Measurements from ENCODE around the gene NAE1.
A peak's percentile ranks its signal among the peaks of the same experiment; 100 is the strongest.
"Not testable (repeated sequence)": the region's sequence is repeated elsewhere in the genome, so short reads cannot be mapped to it uniquely, and the experiment has no call there.

Gene NAE1

DNA sequence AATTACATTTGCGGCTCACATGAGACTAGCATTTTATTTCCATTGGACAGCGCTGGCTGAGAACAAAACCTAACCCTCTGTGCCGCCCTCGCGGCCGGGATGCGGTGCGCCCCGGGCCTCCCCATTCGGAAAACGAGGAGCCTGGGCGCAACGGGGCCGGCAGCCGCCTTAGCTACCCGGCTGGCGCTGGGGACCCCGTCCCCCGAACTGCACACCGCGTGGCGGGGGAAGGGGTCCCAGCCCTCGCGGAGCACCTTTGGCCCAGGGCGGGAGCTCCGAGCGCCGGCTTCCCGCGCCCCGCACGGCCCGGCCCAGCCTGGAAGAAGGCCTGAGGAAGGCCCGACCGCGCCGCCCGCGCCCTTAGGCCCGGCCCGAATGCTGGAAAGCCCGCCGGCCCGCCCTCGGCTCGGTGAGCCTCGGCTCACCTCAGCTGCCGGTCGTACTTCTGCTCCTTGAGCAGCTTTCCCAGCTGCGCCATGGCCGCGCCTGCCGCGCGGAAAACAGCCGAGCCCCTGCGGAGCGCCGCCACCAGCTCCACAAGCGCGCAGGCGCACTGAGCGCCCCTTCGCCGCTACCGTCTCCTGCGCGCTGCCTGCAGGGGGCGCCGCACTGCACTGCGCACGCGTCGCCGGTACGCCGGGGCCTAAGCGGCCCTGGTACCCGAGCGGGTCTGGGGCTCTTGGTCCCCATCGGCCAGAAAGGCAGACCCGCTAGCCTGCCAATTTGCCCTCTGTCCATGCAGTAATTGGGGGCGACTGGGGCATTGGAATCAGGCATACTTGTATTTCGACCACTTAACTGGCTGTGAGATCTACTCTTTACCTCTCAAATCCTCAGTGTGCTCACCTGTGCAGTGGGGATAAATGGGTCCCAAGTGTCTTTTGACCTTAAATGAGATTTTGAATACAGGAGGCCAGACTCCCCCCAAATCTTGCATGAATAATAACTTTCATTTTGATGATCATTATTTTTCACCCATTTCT lies at the start of gene NAE1:
NAE1 (minus strand) TSS at position 555 of the 983 bp plus-strand sequence; CDS start at position 478, 77 bp downstream.
- peak; percentile 79 to 93 (median 84) for DNase-seq

DNA sequence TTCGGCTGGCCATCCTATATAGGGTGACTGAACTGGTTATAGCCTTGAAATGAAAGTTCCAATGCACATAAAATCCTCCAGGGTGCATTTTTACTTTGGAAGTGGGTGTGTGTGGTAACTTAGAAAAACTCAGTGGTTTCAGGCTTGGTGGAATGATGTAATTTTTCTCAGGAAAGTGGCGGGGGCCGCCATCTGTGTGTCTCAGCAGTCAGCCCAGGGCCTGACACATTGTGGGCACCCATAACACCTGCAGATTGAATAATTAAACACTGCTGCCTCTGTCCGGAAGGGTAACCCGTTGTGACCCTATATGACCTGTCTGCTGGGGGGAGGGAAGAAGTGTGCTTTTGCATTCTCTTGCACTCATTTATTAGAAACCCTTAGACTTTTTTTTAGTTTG lies 47.3 kb upstream of the NAE1 start:
- DNase-seq, result no peak

DNA sequence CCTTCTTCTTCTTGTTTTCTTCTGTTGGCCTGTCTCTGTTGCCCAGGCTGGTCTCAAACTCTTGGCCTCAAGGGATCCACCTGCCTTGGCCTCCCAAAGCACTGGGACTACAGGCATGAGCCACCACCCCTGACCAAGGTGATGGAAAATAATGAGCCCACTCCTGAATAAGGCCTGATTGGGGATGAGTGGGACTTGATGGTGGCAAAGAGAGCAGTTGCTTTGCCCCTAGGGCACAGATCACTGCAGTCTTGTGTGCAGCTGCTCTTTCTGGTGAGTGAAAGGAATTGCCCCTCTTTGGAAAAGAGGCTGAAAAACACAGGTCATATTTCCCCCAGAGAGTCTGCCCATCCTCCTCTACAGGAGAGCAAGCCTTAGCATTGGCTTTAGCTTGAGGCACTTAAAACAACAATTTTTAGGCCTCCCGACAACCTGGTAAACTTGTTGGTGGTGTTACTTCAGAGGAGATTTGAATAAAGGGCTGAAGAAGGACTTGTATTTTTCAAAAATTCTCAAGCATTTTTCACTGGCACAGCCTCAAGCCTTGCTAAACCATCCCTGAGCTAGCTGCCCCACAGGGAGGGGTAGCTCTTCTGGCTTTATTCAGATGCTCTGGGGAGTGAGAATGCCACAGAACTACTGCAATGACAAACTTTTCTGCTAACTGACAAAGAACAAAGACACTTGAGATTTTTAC lies 43.5 kb upstream of the NAE1 start:
- DNase-seq, result peak in 1 of 6 experiments; percentile 2

DNA sequence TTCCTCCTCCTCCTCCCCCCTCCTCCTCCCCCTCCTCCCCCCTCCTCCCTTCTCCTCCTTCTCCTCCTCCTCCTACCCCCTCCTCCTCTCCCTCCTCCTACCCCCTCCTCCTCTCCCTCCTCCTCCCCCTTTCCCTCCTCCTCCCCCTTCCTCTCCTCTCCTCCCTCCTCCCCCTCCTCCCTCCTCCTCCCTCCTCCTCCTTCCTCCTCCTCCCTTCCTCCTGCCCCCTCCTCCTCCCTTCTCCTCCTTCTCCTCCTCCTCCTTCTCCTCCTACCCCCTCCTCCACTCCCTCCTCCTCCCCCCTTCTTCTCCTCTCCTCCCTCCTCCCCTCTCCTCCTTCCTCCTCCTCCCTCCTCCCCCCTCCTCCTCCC lies 42.9 kb upstream of the NAE1 start:
- DNase-seq, result no peak

DNA sequence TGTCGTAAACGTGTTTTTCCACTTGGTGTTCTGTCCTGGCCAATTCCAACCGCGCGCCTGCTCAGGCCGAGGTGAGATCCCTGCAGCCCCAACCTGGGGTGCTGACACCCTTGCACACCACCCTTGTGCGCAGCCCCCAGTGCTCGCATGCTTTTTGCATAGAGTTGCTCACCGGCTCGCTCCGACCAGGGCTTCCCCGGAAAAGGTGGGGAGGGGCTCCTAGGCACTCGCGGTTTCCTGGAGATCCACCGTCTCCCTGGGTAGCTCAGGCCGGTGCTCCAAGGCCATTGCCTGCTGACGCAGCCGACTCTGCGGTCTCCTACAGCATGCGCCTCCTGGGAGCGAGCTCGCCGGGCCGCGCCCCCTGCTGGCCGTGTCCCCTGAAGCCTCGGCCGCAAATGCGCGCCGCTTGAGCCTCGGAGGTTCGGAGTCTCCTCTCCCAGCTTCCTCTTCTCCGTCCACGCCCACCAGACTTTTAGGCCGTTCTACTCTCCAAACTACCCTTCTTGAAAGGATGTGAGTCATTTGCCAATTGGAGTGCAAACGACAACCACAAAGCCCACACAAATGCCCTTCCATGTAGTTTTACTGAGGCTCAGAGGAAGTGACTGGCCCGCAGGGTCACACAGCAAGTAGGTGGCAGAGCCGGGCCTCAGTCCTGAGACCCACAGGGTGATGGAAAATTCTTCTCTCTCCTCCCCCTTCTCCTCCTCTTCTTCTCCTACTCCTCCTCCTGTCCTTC lies 42.3 kb upstream of the NAE1 start:
- DNase-seq, result peak; percentile 52 to 81 (median 74)

DNA sequence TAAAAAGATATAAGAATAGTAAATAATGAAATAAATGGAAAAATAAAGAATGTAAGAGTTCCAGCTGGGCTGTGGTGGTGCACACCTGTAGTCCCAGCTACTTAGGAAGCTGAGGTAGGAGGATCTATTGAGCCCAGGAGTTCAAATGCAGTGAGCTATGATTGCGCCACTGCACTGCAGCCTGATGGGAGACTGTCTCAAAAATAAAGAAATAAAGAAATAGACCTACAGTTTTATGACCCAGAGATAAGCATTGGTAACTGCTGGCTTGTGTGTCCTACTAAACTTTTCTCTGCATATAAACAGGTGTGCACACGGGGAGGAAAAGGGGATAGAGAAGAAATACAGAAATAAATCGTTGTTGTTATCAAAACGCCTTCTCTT lies 41.8 kb upstream of the NAE1 start:
- no peak for DNase-seq

DNA sequence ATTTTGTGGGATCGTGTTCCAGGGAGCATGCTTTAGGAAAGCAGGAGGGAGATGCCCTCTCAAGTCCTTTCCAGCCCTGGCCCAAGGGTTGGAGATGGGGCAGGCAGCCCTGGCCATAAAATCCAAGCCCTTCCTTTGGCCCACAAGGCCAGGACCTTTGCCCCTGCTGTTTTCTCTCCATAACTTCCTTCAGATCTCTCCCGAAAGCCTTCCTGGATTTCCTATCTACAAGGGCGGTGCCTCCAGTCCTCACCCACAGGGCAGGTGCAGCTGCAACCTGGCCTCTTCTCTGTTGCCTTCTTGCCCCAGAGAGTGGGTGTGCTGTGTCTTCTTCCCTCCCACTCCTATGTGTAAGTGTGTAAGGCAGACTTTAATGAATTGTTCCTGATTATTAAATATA lies 41.1 kb upstream of the NAE1 start:
- DNase-seq, result no peak

GRCh38 chr16:66871363-66871762 lies 40.6 kb upstream of the NAE1 start:
- not testable (repeated sequence) for DNase-seq

DNA sequence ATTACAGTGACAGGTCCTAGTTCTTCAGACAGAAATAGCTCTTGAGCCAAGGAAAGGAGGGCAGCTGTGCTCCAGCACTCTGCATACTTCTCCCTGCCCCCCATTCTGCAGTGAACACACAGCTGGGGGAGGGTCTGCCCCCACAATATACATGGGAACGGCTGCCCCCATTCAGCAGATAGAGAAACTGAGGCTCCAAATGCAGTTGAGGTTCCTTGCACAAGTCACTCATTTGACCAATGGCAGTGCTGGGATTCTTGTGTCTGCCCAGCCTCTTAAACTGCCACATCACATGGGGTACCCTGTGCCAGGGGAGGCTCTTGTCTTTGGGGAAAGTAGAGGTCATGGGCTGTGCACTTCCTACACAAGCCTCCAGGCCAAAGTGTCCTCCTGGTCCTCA lies 38.6 kb upstream of the NAE1 start:
- DNase-seq, result no peak

DNA sequence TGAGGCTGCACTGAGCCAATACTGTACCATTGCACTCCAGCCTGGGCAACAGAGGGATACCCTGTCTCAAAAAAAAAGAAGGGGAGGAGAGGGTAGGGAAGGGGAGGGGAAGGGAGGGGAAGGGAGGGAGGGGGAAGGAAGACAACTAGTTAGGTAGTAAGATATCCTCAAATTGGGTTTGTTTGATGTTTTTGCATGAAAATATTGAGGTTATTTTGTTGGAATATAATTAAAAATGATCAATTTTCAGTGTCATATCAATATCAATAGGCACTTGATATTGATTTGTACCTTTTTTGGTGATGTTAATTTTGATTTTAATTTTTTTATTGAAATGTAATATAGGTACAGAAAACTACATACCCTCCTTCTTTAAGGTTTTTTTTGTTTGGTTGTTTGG lies 32.9 kb upstream of the NAE1 start:
- no peak for DNase-seq

DNA sequence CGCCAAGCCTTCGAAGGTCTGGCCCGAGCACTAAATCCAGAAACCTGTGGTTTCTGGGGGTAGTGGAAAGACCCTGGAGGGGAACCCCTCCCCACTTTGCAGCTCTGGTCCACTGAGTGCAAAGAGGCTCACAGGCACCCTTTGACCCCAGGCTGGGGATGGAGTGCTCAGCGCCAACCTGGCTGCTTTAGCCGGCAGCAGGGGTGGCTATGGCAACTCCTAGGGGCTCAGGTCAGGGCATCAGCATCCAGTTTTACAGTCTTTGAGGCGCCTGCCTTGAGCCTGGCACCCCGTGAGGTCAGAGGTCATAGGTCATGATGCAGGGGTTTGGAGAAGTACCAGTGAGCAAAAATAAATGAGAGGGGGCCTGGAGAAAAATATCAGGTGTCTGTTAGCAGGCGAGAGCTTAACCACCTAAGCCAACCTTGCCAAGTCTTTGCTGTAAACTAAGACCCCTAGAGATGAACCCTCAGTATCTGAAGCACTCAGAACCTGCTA lies 31.3 kb upstream of the NAE1 start:
- no peak for DNase-seq

GRCh38 chr16:66859397-66860068 lies 28.8 kb upstream of the NAE1 start:
- no peak for DNase-seq

- no peak for DNase-seq
These were observed 28.1 kb upstream of the NAE1 start for GRCh38 chr16:66858740-66859396.

GRCh38 chr16:66857437-66857836 lies 26.7 kb upstream of the NAE1 start:
- DNase-seq, result no peak

- DNase-seq, result no peak
These were observed 26.0 kb upstream of the NAE1 start for GRCh38 chr16:66856801-66857200.

DNA sequence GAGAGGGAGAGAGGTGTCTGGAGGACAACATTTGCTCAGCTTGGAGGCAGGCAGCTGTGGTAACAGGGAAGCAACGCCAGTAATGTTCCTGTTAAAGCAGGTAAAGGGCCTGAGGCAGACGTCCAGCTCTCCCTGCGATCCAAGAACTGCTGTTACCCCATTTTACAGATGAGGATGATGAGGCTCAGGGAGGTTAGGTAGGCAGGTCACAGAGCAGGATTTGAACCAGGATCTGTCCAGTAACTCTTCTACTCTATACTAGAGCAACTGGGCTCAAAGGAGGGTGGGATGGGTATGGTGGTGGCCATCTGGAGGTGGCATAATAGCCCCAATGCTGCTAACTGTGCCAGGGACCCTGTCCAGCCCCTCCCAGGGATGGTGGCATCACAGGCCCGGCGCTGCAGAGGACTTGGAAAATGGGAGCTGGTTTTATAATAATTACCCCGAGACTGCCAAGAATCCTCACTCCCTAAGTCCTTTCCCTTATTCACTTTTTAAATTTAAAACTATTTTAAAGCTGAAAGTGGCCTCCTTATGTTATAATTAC lies 25.5 kb upstream of the NAE1 start:
- DNase-seq, result no peak

DNA sequence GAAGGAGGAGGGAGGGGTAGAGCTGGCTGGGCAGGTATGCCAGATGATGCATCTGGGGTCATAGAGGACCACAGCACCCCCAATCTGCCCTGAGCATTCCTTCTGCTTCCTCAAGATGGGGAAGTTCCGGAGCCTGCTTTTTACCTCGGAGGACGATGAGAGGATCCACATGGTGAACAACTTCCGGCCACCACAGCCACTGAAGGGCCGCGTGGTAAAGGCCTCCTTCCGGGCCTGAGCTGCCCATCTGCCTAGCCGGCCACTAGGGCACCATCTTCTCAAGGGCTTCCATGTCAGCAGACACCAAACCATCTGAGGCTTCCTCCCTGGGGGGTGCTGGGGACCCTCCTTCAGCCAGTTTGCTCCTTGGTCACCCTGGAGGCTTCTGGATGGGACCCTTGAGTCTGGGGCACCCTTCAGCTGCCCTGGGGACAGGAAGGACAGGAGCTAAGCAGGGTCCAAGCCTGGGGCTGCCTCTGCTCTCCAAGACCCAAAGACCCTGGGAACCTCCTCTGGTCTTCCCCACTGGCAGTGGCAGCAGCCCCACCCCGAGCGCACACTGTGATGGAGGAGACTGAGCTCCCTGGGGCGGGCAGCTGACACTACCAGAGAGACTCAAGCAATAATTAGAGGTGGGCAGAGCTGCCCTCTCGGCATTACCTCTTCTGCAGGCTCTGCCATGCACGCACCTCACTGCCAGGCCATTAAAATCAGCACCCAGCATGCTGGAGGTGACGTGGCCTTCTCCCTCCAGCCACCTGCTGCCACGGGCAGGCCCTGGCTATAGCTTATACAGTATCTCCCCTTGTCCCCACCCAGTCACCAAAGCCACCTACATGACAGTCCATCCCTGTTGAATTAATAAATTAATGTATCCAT lies 22.7 kb upstream of the NAE1 start:
- DNase-seq, result no peak

GRCh38 chr16:66851166-66851964 lies 20.6 kb upstream of the NAE1 start:
- no peak for DNase-seq

DNA sequence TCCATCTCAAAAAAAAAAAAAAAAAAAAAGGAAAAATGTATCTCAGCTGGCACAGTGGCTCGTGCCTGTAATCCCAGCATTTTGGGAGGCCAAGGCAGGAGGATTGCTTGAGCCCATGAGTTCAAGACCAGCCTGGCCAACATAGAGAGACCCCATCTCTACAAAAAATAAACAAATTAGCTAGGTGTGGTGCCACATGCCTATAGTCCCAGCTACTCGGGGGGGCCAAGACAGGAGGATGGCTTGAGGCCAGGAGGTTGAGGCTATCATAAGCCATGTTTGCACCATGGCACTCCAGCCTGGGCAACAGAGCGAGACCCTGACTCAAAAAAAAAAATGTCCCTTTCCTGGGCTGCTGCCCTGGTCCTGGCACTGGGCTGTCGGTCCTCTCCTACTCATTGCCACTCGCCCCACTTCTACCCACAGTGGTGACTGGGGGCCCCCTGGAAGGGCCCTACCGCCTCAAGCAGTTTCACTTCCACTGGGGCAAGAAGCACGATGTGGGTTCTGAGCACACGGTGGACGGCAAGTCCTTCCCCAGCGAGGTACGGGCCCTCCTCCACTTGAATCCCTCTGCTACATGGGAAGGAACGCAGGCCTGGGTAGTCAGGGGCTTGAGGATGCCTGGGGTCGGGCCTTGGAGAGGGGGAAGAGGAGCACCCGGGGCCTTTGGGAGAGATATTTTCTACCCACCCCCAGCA lies 19.5 kb upstream of the NAE1 start:
- no peak for DNase-seq
